ENCODE results near the gene FGFBP2. TPM values are rescaled to one million over a fixed set of nuclear protein-coding genes. Genes with fewer than 3 reads are reported as not detected.

Gene FGFBP2
- total and polyA plus RNA-seq, 8 donors, result 0.37 to 6.0 (median 1.0) TPM; not detected in 1

- no peaks in the 10 kb centered on the region for H3K27me3 ChIP-seq
- H3K36me3 ChIP-seq, result no peaks in the 10 kb centered on the region
- WGBS, 5 donors, result 78 to 86% (median 81%) methylated on average over 2 of the region's 2 CpGs
- intact Hi-C loops (cut with DNase I; ENCODE audit: low total_unique reads), result no loop called here
- no peak overlapping the region for H3K27ac ChIP-seq
- no peak overlapping the region for H3K4me3 ChIP-seq
- peaks cover 0 to 10% (median 0%) of the 10 kb centered on the region in 4 donors for H3K4me1 ChIP-seq
- DNase-seq, result no peak
- H3K9me3 ChIP-seq, result no peaks in the 10 kb centered on the region
- TF ChIP-seq EP300 (IDR thresholded peaks at IDR 0.05) (no peak), POLR2AphosphoS5 (IDR thresholded peaks at IDR 0.05) (no peak), CTCF (IDR thresholded peaks at IDR 0.05) (no peak), POLR2A (IDR thresholded peaks at IDR 0.05) (no peak)
Measured at GRCh38 chr4:15914736-15915135, 48.2 kb downstream of the FGFBP2 start.

GRCh38 chr4:15914291-15914690 is 48.7 kb downstream of the FGFBP2 start:
- 87 to 98% (median 93%) methylated on average over 4 of the region's 4 CpGs for WGBS, 5 donors
- no peak for DNase-seq
- no peak overlapping the region for H3K27ac ChIP-seq

GRCh38 chr4:15913631-15913970 is 49.4 kb downstream of the FGFBP2 start:
- H3K4me1 ChIP-seq, result peaks cover 0 to 8% (median 0%) of the 10 kb centered on the region in 4 donors
- no peaks in the 10 kb centered on the region for H3K36me3 ChIP-seq
- peak in 1 of 2 donors; percentile 23 for DNase-seq
- H3K27me3 ChIP-seq, result no peaks in the 10 kb centered on the region
- no peaks in the 10 kb centered on the region for H3K9me3 ChIP-seq
- WGBS, 5 donors, result 38 to 56% (median 47%) methylated on average over 2 of the region's 2 CpGs
- TF ChIP-seq CTCF (IDR thresholded peaks at IDR 0.05) (no peak), POLR2AphosphoS5 (IDR thresholded peaks at IDR 0.05) (no peak), EP300 (IDR thresholded peaks at IDR 0.05) (no peak), POLR2A (IDR thresholded peaks at IDR 0.05) (no peak)
- H3K27ac ChIP-seq, result no peak overlapping the region
- intact Hi-C loops (cut with DNase I; ENCODE audit: low total_unique reads), result no loop called here
- no peak overlapping the region for H3K4me3 ChIP-seq

More at GRCh38 chr4:15914291-15914690, 48.7 kb downstream of the FGFBP2 start:
- peaks cover 0 to 10% (median 0%) of the 10 kb centered on the region in 4 donors for H3K4me1 ChIP-seq
- H3K27me3 ChIP-seq, result no peaks in the 10 kb centered on the region
- H3K36me3 ChIP-seq, result no peaks in the 10 kb centered on the region
- H3K9me3 ChIP-seq, result no peaks in the 10 kb centered on the region
- intact Hi-C loops (cut with DNase I; ENCODE audit: low total_unique reads), result no loop called here
- no peak for TF ChIP-seq POLR2A (IDR thresholded peaks at IDR 0.05)
- no peak for TF ChIP-seq CTCF (IDR thresholded peaks at IDR 0.05)
- no peak for TF ChIP-seq EP300 (IDR thresholded peaks at IDR 0.05)
- TF ChIP-seq POLR2AphosphoS5 (IDR thresholded peaks at IDR 0.05), result no peak
- no peak overlapping the region for H3K4me3 ChIP-seq

GRCh38 chr4:15912961-15913630 is 49.9 kb downstream of the FGFBP2 start:
- H3K27me3 ChIP-seq, result no peaks in the 10 kb centered on the region

More at GRCh38 chr4:15912961-15913630, 49.9 kb downstream of the FGFBP2 start:
- no peak overlapping the region for H3K4me3 ChIP-seq
- no peaks in the 10 kb centered on the region for H3K9me3 ChIP-seq
- TF ChIP-seq CTCF (IDR thresholded peaks at IDR 0.05) (no peak), POLR2A (IDR thresholded peaks at IDR 0.05) (no peak), EP300 (IDR thresholded peaks at IDR 0.05) (no peak), POLR2AphosphoS5 (IDR thresholded peaks at IDR 0.05) (no peak)
- peaks cover 0 to 3% (median 0%) of the 10 kb centered on the region in 4 donors for H3K4me1 ChIP-seq
- 52 to 71% (median 59%) methylated on average over 8 of the region's 8 CpGs for WGBS, 5 donors
- H3K36me3 ChIP-seq, result no peaks in the 10 kb centered on the region
- no peak overlapping the region for H3K27ac ChIP-seq
- no peak for DNase-seq
- intact Hi-C loops (cut with DNase I; ENCODE audit: low total_unique reads), result no loop called here

All from stomach (tissue), 9 donors.